Measurements from ENCODE around the gene BBIP1.
"Not testable (repeated sequence)": the region's sequence is repeated elsewhere in the genome, so short reads cannot be mapped to it uniquely, and the experiment has no call there.

Gene BBIP1

DNA sequence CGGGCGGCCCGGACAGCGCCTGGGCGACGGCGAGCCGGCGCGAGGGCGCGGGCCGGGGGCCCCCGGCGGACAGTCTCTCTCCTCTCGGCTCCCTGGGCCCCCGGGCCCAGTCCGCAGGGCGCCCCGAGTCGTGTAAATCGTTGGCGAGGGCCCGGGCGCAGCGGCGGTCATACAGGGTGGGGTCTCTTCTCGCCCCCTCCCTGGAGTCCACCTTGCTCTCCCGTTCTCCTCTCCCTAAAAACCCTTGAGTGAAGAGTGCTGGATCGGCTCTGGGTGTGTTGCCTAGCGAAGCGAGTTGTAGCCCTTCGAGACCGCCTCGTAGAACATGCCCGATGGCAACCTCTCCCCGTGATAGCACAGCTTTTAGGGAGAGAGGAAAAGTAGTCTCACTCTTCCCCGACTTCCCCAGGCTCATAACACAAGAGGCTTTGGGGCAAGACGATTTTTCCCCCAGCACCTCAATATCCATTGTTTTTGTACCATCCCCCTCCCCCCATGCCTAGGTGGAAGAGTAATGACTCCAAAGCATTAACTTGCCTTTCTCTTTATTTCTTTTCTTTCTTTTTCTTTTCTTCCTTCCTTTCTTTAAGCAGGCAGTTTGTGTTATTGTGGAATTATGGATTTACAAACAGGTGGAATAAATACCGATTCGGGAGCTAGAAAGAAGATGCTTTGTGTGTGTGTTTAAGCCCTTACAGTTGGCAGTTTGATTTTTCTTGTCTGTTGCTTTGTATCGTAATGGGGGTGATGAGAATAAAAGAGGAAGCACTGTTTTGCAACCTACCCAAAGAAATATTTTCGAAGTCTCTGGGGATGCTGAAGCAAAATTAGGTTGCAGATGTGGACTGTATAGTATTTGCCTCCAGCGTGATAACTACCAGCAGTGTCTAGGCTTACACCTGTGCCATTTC, 1.2 kb upstream of the BBIP1 start:
- peak; percentile 46 for DNase-seq

DNA sequence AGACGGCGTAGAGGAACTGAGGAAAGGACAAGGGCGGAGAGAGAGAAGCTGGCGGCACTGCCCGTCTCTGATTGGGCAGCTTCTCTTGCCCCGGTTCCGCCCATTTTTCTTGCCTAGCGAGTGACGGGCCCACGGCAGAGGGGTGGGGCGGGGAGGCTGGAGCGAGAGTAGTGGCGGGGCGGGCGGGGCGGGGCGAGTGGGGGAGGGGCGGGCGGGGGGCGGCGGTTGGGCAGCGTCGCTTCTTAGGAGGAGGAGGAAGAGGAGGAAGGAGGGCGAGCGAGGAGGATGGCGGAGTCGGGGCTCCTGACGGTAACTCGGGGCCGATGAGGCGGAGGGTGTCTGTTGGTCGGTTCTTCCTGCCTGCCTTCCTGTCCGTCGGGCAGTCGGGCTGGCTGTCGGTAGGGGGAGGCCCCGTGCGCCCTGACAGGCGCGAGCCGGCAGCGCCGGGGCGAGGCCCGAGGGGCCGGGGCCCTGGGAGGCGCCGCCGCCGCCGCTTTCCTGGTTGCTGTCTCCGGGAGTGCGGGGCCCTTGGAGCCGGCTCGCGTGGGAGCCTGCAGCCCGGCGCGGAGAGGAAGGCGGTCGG, 460 bp upstream of the BBIP1 start, which contains the start of gene SHOC2:
TSS of gene SHOC2 (plus strand) at position 256 of the 583 bp plus-strand sequence. CDS start 44,755 bp downstream, outside the sequence.
- DNase-seq: no peak

DNA sequence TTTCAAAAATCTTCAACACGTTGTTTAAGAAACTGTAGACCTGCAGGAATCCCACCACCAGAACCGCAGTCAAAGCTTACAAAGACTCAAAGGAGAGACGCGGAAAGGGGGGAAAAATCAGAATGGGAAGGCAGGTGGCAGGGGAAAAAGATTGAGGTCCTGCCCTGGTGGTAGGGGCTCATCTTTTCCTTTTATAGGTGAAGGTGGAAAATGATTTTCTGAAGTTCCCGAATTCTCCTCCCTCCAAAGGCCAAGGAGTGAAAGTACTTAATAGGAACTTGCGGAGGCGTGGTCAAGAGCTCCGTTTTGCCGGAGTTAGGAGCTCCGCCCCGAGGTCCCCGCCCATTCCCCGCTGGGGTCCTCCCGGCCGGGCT, 724 bp downstream of the BBIP1 start:
- DNase-seq: peak; percentile 96

DNA sequence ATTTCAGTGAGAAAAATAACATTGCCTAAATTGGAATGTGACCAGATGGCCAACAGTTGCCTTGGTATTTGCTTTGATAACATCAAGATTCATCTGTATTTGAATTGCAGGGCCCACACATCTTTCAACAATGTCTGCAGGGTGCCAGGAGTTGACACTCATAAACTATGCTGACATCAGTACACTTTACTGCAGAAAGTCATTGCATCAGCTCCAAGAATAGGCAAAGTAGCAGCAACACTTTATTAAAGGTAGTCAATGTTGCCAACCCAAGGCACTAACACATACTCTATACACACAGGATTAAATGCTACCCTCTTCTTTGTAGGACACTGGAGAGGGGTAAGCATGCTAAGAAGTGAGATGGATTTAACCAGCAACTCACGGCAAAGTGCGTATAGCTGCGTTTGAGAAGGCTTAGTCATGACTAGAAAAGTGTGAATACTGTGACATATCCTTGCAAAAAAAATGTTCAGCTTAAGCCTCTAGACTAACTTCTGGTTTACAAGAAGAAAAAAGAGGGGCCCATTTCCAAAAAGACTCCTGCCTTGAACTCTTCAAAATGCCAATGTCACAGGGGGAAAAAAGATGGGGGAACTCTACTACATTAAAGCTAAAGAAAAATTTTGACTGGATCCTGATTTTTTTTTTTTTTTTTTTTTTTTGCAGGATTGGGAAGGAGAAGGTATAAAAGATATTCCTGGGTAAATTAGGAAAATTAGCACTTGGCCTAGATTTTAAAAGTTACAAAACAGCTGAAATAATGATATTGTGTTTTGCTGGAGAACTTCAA, 2.2 kb downstream of the BBIP1 start:
- peak; percentile 88 for DNase-seq

DNA sequence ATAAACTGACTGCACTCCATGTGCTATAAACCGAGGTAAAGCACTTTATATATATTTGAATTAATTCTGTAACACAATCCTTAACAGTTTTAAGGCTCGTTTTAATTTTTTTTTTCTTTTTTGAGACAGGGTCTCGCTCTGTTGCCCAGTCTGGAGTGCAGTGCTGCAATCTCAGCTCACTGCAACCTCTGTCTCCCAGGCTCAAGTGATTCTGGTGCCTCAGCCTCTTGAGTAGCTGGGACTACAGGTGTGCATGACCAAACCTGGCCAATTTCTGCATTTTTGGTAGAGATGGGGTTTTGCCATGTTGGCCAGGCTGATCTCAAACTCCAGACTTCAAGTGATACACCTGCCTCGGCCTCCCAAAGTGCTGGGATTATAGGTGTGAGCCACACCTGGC, 3.4 kb downstream of the BBIP1 start:
- not testable (repeated sequence) for DNase-seq

DNA sequence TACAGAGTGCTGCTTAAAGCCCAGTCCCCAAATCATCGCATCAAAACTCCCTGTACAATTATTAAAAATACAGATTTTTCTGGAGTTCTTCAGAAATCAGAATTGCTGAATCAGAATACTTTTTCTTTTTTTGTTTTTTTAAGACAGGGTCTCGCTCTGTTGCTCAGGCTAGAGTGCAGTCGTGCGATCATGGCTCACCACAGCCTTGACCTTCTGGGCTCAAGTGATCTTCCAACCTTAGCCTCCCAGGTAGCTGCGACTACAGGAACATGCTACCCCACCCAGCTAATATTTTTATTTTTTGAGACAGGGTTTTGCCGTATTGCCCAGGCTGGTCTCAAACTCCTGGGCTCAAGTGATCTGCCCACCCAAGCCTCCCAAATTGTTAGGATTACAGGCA, 3.9 kb downstream of the BBIP1 start:
- no peak for DNase-seq

DNA sequence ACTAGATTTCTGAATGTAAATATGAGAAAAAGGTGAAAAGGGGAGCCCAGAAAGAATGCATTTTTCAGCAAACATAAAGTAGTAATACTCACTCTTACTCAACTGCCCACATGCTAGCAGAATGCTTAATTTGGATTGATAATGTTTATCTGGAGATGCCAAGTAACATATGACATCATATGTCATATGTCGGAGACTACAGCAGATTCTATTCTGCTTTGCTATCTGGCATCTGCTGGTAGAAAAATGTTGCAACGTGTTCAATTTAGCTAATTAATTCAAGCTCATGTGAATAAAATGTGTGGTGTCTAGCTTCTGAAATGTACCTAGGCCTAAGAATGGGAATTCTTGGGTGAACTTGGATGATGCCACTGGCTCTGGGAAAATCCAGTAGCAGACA, 4.5 kb downstream of the BBIP1 start:
- DNase-seq: peak; percentile 22

DNA sequence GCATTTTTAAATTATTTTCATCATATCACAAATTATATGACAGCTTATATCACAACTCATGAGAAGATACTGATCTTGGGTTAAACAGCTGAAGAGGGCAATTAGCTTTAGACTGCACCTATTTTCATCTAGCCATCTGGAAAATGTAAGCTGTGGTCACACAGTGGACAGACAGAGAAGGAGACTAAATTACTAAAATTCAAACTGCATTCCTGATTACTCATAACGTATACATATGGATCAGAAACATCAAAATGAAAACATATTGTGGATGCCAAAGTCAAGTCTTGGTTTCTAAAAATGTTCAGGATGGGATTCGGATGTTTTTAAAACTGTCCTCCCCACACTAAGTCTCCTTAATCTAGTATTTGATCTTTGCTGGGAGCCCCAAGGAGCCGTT, 6.6 kb downstream of the BBIP1 start:
- DNase-seq: peak; percentile 85

DNA sequence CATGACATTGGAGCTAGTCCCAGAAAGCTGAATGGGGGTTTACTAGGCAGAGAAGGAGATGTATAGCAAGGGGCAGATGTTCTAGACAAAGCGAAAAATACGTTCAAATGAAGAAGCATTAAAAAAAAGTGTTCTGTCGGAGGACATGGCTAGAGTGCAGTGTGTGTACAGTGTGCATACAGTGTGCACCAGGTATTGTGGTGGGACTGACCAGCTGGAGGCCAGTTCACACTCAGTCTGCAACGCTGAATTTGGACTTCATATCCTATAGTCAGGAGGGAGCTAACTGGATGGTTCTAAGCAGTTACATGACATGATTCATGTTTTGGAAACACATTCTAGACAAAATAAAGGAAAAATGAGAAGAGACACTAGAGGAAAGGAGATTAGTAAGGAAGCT, 8.8 kb downstream of the BBIP1 start:
- DNase-seq: no peak

DNA sequence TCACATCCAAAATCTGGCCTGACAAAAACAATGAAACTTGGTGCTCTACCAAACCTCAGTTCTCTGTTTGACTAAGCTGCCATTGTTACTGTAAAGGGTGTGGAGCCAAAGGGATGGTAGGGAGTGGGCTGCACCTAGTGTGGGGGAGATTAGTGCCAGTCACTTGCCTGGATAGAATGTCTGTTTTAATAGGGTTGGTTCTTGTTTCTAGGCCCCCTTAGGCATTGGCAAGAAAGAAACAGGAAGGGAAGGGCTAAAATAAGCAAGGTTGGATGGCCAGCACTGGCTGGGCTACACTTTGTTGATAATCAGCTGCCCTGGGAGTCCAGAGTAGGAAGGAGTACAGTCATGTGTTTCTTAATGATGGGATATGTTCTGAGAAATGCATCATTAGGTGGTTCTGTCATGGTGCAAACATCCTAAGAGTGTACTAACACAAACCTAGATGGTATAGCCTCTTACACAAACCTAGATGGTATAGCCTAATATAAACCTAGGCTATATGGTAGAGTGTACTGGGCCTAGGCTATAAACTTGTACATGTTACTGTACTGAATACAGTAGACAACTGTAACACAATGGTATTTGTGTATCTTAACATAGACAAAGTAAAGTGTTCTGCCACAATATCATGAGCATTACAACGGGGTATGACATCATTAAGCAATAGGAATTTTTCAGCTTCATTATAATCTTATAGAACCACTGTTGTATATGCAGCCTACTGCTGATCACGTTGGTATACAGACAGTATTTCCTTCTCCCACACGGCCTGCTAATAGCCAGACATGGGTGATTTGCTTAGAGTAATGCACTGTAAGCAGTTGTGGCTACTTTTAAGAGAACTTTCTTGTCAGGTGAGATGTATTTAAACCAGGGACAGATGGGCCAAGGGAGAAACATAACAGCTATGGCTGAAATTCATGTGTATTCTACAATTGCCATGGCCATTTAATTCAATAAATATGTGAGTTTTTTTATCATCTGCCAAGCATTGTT, 15.4 kb downstream of the BBIP1 start:
- peak; percentile 7 for DNase-seq

DNA sequence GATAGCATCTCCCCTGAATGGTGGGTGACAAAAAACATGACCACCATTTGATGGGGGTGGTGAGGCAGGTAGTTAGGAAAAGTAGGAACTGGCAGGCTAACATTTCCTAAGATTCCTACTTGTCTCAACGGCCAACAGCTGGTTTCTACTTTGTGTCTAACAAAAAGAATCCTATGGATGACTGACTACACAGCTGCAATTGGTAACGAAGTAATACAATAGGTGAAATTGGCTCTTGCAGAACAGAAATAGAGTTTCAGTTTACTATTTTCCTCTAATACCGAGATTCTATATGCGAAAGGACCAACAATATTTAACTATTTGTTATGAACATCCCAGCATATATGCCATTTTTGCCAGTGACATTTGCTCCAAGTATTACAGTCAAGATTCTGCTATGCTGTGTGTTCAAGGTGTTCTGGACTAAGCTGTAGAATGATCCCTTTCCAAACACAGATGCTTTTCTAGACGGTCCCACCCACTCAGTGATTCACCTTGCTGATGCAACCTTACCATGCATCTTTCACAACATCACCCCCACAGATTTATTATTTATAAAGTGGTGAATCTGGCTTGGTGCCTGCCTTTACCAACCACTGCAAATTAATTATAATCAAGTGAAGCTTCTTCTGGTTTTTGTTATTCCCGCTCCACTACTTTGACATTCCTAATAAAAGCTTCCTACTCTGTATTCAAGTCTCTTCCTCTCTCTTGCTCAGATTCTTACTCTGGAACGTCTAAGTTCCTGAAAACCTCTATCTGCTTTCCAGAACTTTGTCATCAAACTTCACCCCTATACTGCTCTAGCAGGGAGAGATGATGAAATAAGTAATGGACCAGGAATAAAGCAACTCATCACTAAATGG, 16.8 kb downstream of the BBIP1 start:
- peak; percentile 76 for DNase-seq

DNA sequence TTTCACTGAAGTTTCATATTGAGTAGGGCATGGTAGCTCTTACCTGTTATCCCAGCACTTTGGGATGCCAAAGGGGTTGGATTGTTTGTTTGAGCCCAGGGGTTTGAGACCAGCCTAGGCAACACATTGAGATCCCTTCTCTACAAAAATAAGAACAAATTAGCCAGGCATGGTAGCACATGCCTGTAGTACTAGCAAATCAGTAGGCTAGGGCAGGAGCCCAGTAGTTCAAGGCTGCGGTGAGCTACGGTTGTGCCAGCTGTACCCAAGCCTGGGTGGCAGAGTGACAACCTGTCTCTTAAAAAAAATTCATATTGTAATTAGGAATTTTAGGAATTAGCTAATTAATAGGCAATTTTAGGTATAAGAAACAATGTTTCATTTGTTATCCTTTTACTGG, 18.0 kb downstream of the BBIP1 start:
- DNase-seq: no peak

DNA sequence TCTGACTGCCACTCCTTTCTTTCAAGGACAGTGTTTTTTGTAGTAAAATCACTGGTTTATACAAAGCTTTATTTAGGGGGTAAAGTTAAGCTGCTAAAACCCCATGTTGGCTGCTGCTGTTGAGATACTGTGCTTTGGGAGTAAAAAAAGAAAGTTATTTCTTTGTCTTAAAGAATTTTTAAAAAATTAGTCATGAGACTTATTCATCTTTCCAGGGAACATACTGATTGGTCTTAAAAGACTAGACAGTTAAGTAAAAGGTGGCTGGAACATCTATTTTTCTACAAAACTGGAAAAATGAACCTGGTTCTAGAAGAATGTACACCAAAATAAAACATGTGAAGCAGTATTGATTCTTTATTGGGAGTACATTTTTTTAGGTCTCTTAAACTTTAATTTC, 20.6 kb downstream of the BBIP1 start:
- DNase-seq: peak; percentile 24

DNA sequence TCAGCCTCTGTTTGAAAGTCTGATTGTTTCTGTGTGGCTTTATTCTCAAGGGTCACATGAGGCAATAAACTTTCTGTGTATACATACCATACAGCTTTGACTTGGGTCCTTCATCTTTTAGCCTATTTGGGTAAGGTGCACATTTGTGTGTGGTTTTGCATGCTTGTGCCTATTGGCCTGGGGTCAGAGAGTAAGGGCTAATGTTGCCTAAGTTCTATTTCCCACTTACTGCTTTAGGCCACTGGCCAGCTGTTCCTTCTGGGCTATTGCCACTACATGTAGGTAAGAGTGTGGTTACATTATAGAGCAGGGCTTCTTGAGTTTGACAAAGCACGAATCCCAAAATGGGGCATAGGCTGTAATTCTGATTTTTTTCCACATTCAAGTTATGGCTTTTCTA, 21.8 kb downstream of the BBIP1 start:
- no peak for DNase-seq

DNA sequence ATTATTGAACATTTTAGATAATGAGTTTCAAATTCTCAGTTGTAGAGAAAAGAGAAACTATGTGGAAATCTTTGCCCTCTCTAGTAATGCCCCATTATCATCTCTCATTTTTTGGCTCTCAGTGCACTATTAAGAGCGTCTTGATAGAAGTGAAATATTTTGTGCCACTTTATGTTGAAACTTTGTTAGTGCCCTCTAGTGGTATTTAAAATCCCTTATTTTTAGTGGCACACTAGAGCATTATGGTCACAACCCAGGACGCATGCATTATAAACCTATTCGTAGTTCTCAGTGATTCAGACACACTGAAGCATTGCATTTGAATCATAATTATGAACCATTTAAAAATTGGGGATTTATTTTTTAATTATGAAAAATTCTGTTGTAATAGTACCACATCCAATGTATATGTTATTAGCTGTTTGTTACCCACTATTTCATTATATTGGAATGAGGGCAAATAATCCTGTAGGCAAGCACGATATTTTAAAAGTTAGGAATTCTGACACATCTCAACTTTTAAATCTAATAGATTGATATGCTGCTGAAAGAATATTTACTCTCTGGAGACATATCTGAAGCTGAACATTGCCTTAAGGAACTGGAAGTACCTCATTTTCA, 25.3 kb downstream of the BBIP1 start:
- DNase-seq: peak; percentile 46

DNA sequence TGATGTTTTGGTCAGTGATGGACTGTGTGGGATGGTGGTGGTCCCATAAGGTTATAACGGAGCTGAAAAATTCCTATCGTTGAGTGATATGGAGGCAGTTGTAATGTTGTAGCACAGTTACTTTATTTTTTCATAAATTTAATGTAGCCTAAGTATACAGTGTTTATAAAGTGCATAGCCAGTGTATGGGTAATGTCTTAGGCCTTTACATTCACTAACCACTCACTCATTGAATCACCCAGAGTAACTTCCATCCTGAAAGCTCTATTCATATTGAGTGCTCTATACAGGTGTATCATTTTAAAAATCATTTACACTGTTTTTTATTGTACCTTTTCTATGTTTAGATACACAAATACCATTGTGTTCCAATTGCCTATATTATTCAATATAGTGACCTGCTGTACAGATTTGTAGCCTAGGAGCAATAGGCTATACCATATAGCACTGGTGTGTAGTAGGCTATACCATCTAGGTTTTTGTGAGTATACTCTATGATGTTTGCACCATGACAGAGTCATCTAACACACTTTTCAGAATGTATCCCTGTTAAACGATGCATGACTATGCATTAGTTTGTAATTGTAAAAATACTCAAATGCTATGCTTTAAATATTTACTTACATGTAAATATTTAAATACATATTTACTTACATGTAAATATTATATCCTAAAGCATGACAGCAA, 26.2 kb downstream of the BBIP1 start:
- no peak for DNase-seq

DNA sequence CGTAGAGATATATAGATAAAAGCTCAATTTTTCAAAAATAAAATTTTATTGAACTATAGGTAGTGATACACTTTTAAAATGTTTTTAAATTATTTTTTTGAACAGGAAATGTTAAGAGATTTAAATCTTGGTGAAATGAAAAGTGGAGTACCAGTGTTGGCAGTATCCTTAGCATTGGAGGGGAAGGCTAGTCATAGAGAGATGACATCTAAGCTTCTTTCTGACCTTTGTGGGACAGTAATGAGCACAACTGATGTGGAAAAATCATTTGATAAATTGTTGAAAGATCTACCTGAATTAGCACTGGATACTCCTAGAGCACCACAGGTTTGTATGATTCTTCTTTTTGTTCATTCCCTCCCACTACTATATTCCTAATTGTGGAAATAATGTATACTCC, 31.4 kb downstream of the BBIP1 start:
- DNase-seq: no peak

DNA sequence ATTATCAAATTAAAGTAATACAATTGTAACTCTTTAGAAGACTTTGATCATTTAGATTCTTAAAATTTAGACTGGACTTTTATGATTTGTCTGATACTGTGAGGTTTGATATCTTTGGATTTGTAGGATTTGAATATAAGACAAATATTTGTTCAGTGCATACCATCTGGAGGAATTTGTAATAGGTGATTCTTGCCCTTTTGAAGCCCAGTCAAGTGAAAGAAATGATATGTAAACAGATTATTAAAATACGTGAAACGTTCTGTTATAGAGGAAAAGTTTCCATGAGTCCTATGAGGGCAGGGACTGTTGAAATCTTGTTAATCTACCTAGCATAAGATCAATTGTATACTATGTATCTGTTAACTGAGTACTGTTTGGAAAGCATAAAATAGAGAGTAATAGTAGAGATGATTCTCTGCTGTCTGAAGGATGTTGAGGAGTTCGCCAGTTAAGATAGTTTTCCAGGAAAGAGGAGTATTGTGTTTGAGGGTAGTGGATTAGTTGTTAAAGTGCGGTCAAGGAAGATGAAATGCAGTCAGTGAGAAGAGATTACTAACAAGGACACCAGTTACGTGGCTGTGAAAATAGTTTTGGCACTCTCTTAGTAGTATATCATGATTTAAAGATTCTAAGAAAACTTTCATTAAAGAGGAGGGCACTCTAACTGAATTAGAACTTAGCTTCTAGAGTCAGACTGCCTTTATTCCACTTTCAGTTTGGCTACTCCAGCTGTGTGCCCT, 32.9 kb downstream of the BBIP1 start:
- no peak for DNase-seq

DNA sequence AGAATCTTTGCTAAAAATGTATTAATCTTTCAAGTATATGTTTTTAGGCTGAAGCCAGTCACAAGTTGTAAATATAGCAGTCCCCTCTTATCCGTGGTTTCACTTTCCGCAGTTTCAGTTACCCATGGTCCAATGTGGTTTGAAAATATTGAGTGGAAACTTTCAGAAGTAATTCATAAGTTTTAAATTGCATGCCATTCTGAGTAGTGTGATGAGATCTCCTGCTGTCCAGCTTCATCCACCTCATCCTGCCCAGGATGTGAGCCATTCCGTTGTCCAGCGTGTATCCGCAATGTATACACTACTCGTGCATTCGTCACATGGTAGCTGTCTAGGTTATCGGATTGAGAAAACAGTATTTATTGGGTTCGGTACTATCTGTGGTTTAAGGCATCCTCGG, 35.1 kb downstream of the BBIP1 start:
- DNase-seq: no peak

DNA sequence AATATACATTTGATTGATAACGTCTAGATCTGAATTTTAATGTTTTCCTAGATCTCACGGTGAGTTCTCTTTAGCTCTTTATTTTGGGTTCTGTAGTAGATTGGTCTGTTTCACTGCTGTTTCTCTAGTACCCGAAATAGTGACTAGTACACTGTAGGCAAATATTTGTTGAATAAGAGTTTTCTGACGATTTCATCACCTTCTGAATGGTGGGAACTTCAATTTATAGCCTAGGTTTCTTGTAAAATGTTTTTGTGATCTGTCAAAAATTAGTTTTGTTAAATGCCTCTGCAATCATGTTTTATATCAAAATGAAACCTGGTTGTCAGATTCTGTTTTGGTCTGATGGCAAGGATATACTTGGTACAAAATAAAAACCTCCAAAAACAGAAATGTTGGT, 37.1 kb downstream of the BBIP1 start:
- no peak for DNase-seq
